Body of pancreas (tissue), 4 donors: ENCODE results near the gene ALX4. TPM values are rescaled to one million over a fixed set of nuclear protein-coding genes. Genes with fewer than 3 reads are reported as not detected.

Experiments used
- ATAC-seq: fragments of 150-250 bp; one replicate; pipeline ENCODE4 v1.9.1; 2016
- DNase-seq, 4 donors: peaks; one replicate each; pipeline ENCODE4 v3.0.0-alpha.2; 2019
- H3K27ac ChIP-seq, 4 donors: fragments of 200-600 bp; sonication (generic); 1 replicate in 3 of 4; 2 replicates in 1 of 4; pipeline versions ENCODE4 v1.5.1 to v1.6.1; 2016 to 2019; ENCODE audit warnings: mild to moderate bottlenecking in 1 of 4, mixed read lengths in 1 of 4, moderate library complexity in 1 of 4
- H3K27me3 ChIP-seq, 2 donors: fragments of 200-600 bp; sonication (generic); one replicate each; pipeline ENCODE4 v1.6.0; 2016; ENCODE audit warnings: mild to moderate bottlenecking in 1 of 2
- H3K36me3 ChIP-seq, 2 donors: fragments of 200-600 bp; sonication (generic); replicated peaks in 1 of 2; 2 replicates each; pipeline ENCODE4 v1.5.1; 2016; ENCODE audit warnings: low read depth in 2 of 2; ENCODE audit not compliant: insufficient read depth in 1 of 2
- H3K4me1 ChIP-seq: fragments of 200-600 bp; sonication (generic); one replicate; pipeline ENCODE4 v1.6.0; 2016
- H3K4me3 ChIP-seq, 2 donors: fragments of 200-600 bp; sonication (generic); 1 replicate in 1 of 2; 2 replicates in 1 of 2; pipeline ENCODE4 v1.5.1; 2016 to 2019
- H3K9me3 ChIP-seq, 3 donors: fragments of 200-600 bp; sonication (generic); 1 replicate in 2 of 3; 2 replicates in 1 of 3; pipeline ENCODE4 v1.5.1; 2016
- POLR2A ChIP-seq, 3 donors: fragments of 450-650 bp; IDR thresholded peaks; one replicate each; pipeline ENCODE4 v1.6.1; 2016; ENCODE audit warnings: antibody characterized with exemption in 3 of 3, mild to moderate bottlenecking in 2 of 3
- WGBS, 2 donors: methylation state at CpG; one replicate each; pipeline ENCODE4 v1.1.5; 2017; 5-methylcytosine and 5-hydroxymethylcytosine counted together
- intact Hi-C: fragments of 100-400 bp; cut with DNase I; formaldehyde crosslinking; loops from one replicate; pipeline ENCODE4 v1.15.1; 2023
- total RNA-seq, 2 donors: library from RNA; depleted of rRNA; stranded (reverse); fragments of >200 nt; gene quantifications; one replicate each; pipeline ENCODE4 v1.1.0, GENCODE V29; 2016
- TF ChIP-seq, protein P1 (sequence below), 7 experiments: fragments of 450-650 bp in 4 of 7; fragments of 200-600 bp in 3 of 7; sonication (generic) in 3 of 7; IDR thresholded peaks; one replicate each; pipeline ENCODE4 v1.5.1; 2016 to 2019; ENCODE audit warnings: antibody characterized with exemption in 7 of 7

The ALX4 gene
- total RNA-seq, 2 donors from 2014 or later = not detected

DNA sequence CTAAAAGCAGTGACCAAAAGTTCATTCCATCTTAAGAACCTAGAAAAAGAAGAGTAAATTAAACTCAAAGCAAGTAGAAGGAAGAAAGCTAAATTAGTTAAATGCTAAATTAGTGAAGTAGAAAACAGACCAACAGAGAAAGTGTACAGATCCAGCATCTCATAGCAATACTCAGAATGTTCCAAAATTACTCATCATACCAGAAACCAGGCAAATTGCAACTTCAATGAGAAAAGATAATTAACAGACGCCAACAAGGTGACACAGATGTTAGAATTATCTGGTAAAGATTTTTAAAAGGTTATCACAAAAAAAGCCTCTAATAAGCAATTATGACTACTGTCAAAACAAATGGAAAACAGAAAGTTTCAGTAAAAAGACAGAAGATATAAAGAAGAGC is 96.8 kb downstream of the ALX4 start:
- DNase-seq = no peak
- intact Hi-C loops = no loop called here
- H3K4me3 ChIP-seq = no peak overlapping the region
- WGBS, 2 donors = 86 to 88% methylated on average over 1 of the region's 1 CpG
- TF ChIP-seq, protein P1, sequence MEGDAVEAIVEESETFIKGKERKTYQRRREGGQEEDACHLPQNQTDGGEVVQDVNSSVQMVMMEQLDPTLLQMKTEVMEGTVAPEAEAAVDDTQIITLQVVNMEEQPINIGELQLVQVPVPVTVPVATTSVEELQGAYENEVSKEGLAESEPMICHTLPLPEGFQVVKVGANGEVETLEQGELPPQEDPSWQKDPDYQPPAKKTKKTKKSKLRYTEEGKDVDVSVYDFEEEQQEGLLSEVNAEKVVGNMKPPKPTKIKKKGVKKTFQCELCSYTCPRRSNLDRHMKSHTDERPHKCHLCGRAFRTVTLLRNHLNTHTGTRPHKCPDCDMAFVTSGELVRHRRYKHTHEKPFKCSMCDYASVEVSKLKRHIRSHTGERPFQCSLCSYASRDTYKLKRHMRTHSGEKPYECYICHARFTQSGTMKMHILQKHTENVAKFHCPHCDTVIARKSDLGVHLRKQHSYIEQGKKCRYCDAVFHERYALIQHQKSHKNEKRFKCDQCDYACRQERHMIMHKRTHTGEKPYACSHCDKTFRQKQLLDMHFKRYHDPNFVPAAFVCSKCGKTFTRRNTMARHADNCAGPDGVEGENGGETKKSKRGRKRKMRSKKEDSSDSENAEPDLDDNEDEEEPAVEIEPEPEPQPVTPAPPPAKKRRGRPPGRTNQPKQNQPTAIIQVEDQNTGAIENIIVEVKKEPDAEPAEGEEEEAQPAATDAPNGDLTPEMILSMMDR (IDR thresholded peaks at IDR 0.05) = no peak
- TF ChIP-seq POLR2A (IDR thresholded peaks at IDR 0.05) = no peak
- no peak for ATAC-seq
- no peaks in the 10 kb centered on the region for H3K9me3 ChIP-seq
- no peaks in the 10 kb centered on the region for H3K27me3 ChIP-seq
- H3K36me3 ChIP-seq = no peaks in the 10 kb centered on the region
- H3K27ac ChIP-seq = no peak overlapping the region
- no peaks in the 10 kb centered on the region for H3K4me1 ChIP-seq

DNA sequence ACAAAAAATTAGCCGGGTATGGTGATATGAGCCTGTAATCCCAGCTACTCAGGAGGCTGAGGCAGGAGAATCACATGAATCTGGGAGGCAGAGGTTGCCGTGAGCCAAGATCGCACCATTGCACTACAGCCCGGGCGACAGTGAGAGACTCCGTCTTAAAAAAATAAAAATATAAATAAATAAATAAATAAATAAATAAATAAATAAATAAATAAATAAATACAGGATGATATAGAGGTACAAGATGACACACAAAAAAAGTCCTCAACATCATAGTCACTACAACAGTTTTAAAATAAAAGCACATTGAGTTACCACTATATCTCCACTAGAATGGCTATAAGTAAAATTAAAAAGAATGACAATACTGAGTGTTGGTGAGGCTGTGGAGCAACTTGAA is 97.8 kb downstream of the ALX4 start:
- 94 to 99% methylated on average over 6 of the region's 6 CpGs for WGBS, 2 donors
- Histone ChIP-seq H3K9me3 (no peaks in the 10 kb centered on the region), H3K4me3 (no peak overlapping the region), H3K27ac (no peak overlapping the region), H3K27me3 (no peaks in the 10 kb centered on the region), H3K4me1 (no peaks in the 10 kb centered on the region), H3K36me3 (no peaks in the 10 kb centered on the region)
- TF ChIP-seq, protein P1 (IDR thresholded peaks at IDR 0.05) = no peak
- TF ChIP-seq POLR2A (IDR thresholded peaks at IDR 0.05) = no peak
- intact Hi-C loops = no loop called here
- ATAC-seq (no peak), DNase-seq (no peak)

Other genes with a start within 250 kb of the ALX4 start
- gene ACCS, start 243.9 kb downstream of the ALX4 start, total RNA-seq = 10 to 100 TPM; 14.3 to 64.9 TPM
- 10 to 100 TPM; 21.4 to 34.2 TPM for gene EXT2, start 214.5 kb downstream of the ALX4 start, total RNA-seq